SH-SY5Y (cell line): ENCODE results near the gene CRYGB.

Source experiments
- GATA2 ChIP-seq: IDR thresholded peaks from 2 replicates; pipeline ENCODE4 v1.6.1; 2011; ENCODE audit warnings: mild to moderate bottlenecking, low read depth, low read length
- GATA3 ChIP-seq: IDR thresholded peaks from 2 replicates; pipeline ENCODE4 v1.6.1; 2011; ENCODE audit warnings: low read depth, mild to moderate bottlenecking, low read length, moderate library complexity

- TF ChIP-seq GATA3: no peak
- no peak for TF ChIP-seq GATA2
These were observed 10.9 kb downstream of the CRYGB start for GRCh38 chr2:208134928-208135586.
